Femur (tissue), 1 donor: ENCODE measurements around the gene UBE2V1.
"Not testable (repeated sequence)": the region's sequence is repeated elsewhere in the genome, so short reads cannot be mapped to it uniquely, and the experiment has no call there.

ENCODE experiments used
- DNase-seq: peaks from one replicate; pipeline ENCODE4 v3.0.0-alpha.2; 2017

UBE2V1 gene

DNA sequence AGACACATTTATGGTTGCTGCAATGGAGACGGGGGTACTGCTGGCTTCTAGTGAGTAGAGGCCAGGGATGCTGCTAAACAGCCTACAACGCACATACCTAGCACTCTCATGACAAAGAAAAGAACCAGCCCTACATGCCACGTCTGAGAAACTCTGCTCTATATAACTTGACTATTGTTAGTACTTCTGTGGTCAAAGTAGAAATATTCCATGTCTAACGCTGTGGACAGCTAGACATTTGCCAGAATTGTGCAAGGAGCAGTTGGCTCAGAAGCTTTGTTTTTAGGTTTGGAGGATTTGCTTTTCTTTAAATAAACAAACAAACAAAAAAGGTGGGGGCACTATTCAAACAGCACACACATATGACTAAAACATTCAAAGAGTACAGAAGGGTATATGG, 20.5 kb downstream of the UBE2V1 start:
- DNase-seq, result no peak

DNA sequence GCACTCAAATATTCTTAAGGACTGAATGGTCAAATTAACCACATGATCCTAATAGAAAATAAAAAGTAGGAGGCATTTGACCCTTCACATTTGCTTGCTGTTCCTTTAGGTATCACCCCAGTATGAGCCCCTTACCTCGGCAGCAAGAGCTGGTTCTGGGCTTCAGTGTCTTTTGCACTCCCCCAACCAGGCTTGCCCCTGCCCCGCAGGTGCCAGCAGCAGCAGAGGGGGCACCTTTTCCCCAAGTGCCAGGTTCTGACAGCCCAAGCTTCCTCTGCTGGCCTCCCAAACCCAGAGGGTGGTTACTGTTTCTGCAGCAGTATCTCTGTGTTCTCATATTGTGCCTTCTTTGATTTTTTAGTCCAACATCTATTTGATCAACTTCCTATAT, 23.2 kb downstream of the UBE2V1 start:
- no peak for DNase-seq

- DNase-seq, result no peak
These were observed 23.7 kb downstream of the UBE2V1 start for GRCh38 chr20:50089140-50089786.

GRCh38 chr20:50088022-50088421, 24.9 kb downstream of the UBE2V1 start:
- no peak for DNase-seq

DNA sequence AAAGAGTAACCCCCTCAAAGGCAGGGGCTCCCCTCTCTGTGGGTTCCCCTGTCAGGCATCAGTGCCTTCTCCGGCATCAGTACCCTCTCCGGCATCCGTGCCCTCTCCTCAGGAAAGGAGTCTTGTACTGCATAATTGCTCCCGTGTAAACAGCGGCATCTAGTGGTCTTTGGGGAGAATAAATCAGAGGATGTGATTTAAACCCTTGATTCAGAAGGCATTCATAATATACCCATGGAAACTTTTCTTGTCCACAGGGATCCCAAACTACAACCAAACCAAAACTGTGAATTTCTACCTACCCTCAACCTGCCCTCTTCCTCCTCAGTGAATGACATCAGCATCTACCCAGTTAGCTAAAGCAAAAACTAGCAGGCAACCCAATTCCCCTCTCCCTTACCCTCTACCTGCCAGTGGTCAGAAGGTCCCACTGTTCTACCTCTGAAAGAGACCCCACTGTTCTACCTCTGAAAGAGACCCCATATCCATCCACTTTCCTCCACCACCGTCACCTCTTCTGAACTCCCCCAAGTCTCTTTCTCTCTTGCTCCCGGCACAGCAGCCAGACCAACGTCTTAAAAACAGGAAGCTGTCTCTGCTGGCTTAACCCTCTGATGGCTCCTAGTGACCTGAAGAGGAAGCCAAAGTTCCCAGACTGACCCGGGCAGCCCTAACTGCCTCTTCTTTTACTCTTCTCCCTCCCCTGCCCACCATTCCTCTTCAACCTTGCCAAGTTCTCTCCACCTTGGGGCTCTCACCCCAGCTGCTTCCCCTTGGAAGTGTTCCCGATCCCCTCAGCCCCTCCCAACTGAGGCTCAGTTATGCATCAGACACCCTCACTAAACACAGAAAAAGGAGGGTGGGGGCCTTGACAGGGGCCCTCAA, 27.2 kb downstream of the UBE2V1 start:
- peak; percentile 41 for DNase-seq

DNA sequence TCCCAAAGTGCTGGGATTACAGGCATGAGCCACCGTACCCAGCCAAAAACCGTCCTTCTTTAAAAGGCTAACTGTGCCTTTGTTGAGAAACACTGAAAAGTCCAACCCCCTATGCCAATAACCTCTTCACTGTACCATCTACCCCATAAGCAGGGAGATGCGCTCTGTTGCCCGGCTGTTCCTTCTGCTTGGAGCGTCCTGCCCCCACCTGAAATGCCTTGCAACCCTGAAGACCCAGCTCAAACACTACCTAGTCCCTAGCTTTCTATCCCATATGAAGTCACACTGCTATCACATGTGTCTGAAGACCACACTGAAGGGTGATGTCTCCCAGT, 27.8 kb downstream of the UBE2V1 start:
- no peak for DNase-seq

DNA sequence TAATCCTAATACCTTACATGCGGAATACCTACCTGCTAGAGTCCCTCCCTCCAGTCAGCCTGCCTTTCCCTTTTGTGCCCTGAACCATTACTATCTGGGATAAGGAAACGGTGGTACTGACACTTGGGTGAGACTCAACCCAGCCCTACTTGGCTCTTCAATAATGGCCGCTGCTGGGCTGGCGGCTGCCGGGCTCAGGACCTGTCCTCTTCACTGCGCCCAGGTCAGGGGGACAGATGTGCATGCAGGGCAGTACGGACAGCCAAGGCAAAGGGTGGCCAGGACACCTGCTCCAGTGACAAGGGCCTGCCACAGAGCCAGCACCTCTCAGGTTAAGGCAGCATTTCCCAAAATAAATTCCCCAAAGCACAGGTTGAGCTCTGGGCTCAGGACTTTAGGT, 29.9 kb downstream of the UBE2V1 start:
- no peak for DNase-seq

- not testable (repeated sequence) for DNase-seq
These were observed 30.9 kb downstream of the UBE2V1 start for GRCh38 chr20:50082056-50082455.

DNA sequence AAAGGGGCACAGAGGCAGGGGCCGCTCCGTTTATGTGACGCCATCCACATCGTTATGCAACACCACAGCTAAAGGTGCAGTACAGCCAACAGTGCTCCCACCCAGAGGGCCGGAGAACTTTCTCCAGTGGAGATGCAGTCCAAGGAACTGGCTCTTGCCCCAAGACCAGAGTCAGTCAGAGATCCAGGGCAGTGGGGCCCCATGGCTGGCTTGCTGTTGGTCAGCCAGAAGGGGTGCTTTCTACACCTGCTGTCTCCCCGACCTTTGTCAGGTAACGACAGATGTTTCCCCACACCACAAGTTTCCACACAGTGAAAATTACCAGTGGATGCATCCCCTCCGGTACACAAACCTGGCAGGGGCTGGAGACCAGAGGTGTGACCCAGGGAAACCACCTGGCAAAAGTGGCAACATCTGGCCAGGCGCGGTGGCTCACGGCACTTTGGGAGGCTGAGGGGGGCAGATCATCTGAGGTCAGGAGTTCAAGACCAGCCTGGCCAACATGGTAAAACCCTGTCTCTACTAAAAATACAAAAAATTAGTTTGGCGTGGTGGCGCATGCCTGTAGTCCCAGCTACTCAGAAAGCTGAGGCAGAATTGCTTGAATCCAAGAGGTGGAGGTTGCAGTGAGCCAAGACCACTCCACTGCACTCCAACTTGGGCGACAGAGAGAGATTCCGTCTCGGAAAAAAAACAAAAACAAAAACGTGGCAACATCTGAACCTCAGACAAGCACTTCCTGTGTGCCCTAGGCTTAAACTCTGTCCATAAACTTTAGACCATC, 34.9 kb downstream of the UBE2V1 start:
- no peak for DNase-seq

DNA sequence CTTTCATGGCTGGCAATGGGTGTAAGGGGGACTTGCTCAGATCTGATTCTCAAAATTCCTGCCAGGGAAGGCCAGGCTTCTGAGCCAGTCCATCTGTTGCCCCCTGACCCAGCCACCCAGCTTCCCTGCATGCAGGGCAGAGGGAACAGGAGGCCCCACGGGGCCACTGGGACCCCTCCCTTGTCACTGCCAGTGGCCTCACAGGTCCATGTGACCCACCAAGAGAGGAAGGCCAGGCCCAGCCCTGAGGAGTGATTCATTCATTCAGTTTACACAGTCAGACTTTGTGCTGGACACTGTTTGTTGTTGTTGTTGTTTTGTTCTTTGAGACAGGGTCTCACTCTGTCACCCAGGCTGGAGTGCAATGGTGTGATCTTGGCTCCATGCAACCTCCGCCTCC, 39.5 kb downstream of the UBE2V1 start:
- no peak for DNase-seq

DNA sequence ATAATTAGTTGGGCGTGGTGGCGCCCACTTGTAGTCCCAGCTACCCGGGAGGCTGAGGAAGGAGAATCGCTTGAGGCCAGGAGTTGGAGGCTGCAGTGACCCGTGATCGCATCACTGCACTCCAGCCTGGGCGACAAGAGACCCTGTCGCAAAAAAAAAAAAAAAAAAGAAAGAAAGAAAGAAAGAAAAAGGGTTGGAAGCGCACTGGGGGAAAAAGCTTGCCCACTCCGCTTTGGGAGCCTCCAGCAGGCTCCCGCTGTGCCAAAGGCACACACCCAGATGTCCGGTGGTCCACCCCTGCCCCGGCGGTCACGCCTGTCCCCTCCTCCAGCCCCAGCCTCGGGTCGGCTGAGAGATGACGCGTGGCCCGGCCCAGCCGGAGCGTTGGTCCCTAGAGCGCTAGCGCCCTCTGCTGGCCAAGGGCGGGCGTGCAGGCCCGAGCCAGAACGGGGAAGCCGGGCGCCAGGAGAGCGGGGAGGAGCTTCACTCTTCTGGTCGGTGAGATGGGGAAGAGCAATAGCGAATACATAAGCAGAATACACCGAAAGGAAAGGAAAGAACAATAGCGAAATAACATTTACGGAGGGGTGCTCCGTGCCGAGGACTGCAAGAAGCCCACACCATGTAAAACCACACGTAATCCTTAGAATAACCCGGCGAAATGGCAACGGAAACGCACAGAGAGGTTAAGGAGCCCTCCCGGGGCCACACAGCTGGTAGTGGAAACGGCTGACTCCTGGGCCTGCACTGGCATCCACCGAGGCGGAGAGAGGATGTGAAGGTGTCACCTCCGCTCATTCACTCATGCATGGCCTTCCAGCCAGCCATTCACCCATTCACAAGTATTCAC, 41.7 kb downstream of the UBE2V1 start:
- peak; percentile 95 for DNase-seq

- no peak for DNase-seq
These were observed 42.6 kb downstream of the UBE2V1 start for GRCh38 chr20:50070361-50070760.

GRCh38 chr20:50068041-50068651, 44.8 kb downstream of the UBE2V1 start:
- no peak for DNase-seq

DNA sequence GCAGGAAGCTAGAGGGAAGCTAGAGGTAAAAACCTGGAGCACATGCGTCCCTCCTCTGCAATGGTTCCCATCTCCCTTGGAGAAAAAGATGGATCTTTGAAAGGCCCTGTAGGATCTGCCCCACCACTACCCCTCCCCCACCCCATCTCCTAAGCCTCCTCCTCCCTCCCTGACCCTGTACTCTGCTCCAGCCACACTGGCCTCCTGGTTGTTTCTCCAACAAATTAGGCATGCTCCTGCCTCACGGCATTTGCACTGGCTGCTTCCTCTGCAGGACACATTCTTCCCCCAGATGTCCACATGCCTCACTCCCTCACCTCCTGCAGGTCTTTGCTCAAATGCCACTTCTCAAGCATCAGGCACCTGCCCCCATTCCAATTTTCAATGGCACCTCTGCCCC, 45.5 kb downstream of the UBE2V1 start:
- DNase-seq, result no peak

- no peak for DNase-seq
These were observed 45.9 kb downstream of the UBE2V1 start for GRCh38 chr20:50067018-50067417.

DNA sequence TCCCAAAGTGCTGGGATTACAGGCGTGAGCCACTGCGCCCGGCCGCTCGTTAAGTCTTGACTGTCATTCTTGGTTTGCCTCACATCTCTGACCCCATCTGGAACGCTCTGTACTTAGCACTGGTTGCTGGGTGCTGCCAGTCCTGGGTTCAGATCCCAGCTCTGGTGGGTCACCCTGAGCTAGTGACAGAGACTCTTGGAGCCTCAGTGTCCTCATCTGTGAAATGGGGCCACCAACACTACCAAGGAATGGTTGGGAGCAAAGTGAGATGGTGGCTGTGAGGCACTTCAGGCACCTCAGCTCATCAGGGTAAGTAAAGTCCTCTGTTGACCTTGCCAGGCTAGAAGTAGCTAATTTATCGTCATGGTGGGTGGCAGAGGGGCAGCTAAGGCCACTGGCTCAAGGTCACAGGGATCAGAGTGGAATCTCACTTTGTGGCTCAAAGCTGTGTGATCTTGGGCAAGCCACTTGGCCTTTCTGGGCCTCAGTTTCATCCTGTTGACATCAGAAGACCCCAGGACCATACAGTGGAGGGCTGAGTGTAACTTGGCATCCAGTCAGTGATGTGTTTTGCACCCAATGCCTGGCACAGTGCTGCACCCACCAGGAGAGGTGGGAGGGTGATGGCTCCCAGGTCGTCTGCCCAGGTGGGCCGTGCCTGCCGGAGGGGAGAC, 46.7 kb downstream of the UBE2V1 start:
- no peak for DNase-seq

DNA sequence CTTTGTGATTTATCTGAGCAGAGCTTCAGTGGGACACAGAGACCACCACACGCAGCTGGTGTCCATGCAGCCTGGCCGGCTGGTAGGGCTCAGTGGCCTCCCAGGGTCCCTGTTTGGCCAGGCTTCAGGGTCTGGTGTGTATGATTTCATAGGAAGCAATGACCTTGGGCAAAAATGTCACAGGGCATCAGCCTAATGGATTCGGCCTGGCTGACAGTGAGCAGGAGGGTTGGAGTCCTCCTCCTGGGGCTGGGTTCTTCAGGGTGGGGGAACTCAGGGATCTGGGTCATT, 47.7 kb downstream of the UBE2V1 start:
- no peak for DNase-seq

- DNase-seq, result not testable (repeated sequence)
These were observed 49.2 kb downstream of the UBE2V1 start for GRCh38 chr20:50063763-50064162.

DNA sequence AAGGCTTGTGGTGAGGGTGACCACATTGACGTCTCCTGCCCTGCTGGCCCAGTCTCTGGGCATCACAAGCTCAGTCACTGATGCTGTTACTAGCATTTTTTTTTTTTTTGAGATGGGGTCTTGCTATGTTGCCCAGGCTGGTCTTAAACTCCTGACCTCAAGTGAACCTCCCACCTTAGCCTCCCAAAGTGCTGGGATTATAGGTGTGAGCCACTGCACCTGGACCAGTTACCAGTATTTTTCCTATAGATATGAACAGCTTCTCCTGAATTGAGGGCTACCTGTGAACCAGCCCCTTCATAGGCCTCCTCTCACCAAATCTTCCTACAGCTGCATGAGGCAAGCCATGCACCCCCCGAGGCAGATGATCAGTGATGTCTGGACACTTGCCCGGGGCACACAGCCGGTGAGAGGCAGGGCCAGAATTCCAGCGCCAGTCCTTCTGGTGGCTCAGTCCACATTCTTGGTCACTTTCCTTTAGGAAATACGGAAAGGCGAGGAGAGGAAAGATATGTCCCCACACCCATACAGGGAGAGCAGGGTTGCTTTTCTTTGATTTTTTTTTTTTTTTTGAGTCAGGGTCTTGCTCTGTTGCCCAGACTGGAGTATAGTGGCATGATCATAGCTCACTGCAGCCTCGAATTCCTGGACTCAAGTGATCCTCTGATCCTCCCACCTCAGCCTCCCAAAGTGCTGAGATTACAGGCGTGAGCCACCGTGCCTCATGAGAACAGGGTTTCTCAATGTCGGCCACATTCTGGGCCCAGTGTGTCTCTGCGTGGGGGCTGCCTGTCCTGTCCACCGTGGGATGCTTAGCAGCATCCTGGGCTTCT, 50.7 kb downstream of the UBE2V1 start:
- DNase-seq, result no peak

GRCh38 chr20:50061151-50062005, 51.6 kb downstream of the UBE2V1 start:
- DNase-seq, result no peak
